Measurements from ENCODE around the gene TOLLIP. TPM values are rescaled to one million over a fixed set of nuclear protein-coding genes. Genes with fewer than 3 reads are reported as not detected.

The TOLLIP gene
- polyA plus RNA-seq, 2 of the 4 experiments (the other 2 are of a cell fraction) = 26.5 to 37.9 TPM

- POLR2A ChIA-PET = interaction anchor here (0.6 kb wide), 1 partner anchor 15 kb away, joined by 6 read pairs; no protein-coding TSS in a partner anchor
- H3K4me2 ChIP-seq = no peak overlapping the region
- peaks cover 21% of the 10 kb centered on the region for H3K9me3 ChIP-seq
- no peak overlapping the region for H3K4me3 ChIP-seq
- no peak for DNase-seq (ENCODE audit: low read depth in 1 of 2, low spot score in 1 of 2)
- CTCF ChIA-PET = no interaction called here
- ATAC-seq = no peak
- no peak overlapping the region for H3K27ac ChIP-seq
- whole genome bisulfite sequencing (ENCODE audit: missing lambda C conversion rate) = 73% methylated on average over 10 of the region's 10 CpGs
- TF ChIP-seq POLR2A (IDR thresholded peaks at IDR 0.05; ENCODE audit: low read length) (no peak), BCL3 (IDR thresholded peaks at IDR 0.05) (no peak), E2F6 (IDR thresholded peaks at IDR 0.05; ENCODE audit: borderline replicate concordance, low read depth) (no peak)
- FAIRE-seq = no peak
- peaks cover 9% of the 10 kb centered on the region for H3K4me1 ChIP-seq
Observed at GRCh38 chr11:1333091-1333772, 23.8 kb upstream of the TOLLIP start.

GRCh38 chr11:1330473-1330872 lies 21.0 kb upstream of the TOLLIP start:
- H3K4me1 ChIP-seq = peaks cover 3% of the 10 kb centered on the region
- FAIRE-seq = no peak
- H3K4me3 ChIP-seq = no peak overlapping the region

More at GRCh38 chr11:1330473-1330872, 21.0 kb upstream of the TOLLIP start:
- Histone ChIP-seq H3K4me2 (no peak overlapping the region), H3K27ac (no peak overlapping the region), H3K9me3 (peaks cover 35% of the 10 kb centered on the region)
- POLR2A ChIA-PET = no interaction called here
- 59% methylated on average over 6 of the region's 6 CpGs for WGBS (ENCODE audit: missing lambda C conversion rate)
- ATAC-seq = no peak
- CTCF ChIA-PET = no interaction called here
- no peak for TF ChIP-seq HOXB13 (CRISPR knock-in tag; IDR thresholded peaks at IDR 0.05; ENCODE audit: low read depth)
- TF ChIP-seq NR3C1 (IDR thresholded peaks at IDR 0.05) = no peak
- TF ChIP-seq BCL3 (IDR thresholded peaks at IDR 0.05) = no peak
- no peak for TF ChIP-seq CTCF (IDR thresholded peaks at IDR 0.05)
- TF ChIP-seq RARB (CRISPR knock-in tag; IDR thresholded peaks at IDR 0.05) = no peak
- no peak for TF ChIP-seq RCOR1 (IDR thresholded peaks at IDR 0.05; ENCODE audit: low read depth, low read length)
- no peak for TF ChIP-seq SREBF2 (IDR thresholded peaks at IDR 0.05)
- TF ChIP-seq TFCP2L1 (CRISPR knock-in tag; IDR thresholded peaks at IDR 0.05) = no peak
- TF ChIP-seq ATOH8 (CRISPR knock-in tag; IDR thresholded peaks at IDR 0.05; ENCODE audit: low read depth) = no peak
- no peak for TF ChIP-seq HMGXB4 (CRISPR knock-in tag; IDR thresholded peaks at IDR 0.05; ENCODE audit: borderline replicate concordance)
- TF ChIP-seq REST (IDR thresholded peaks at IDR 0.05) = no peak
- no peak for DNase-seq (ENCODE audit: low read depth in 1 of 2, low spot score in 1 of 2)

Data from A549 (cell line).